NCI-H2227 (cell line): ENCODE measurements around the gene CYB5D1.

Experiments used
- DNase-seq: peaks from one replicate; lab custom pipeline; 2025; ENCODE audit not compliant: unreplicated experiment; lab: John Stamatoyannopoulos, UW

CYB5D1 gene

GRCh38 chr17:7844292-7845154 is 13.3 kb upstream of the CYB5D1 start:
- peak; percentile 90 for DNase-seq

DNA sequence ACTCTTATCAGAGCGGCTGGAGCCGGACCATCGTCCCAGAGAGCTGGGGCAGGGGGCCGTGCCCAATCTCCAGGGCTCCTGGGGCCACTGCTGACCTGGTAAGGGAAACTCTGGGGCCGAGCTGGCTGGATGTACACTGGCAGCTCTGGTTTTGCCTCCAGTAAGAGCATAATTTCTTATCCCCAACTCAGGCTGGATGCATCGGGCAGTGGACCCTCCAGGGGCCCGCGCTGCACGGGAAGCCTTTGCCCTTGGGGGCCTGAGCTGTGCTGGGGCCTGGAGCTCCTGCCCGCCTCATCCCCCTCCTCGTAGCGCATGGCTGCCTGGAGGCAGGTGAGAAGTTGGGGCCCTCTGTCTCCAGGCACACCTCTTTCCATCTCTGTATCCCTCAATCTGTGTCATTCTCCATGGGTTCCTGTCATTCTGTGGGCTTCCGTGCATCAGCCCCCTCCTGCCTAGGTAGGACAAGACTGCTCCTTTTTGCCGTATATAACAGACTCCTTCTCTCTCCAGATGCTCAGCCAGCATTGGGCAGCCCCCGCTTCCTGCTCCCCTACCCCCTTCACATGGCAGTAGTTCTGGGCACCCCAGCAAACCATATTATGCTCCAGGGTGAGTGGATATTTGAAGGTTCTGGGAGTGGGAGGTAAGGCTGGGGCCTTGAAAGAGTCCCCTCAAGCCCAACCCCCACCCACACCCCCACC is 12.3 kb upstream of the CYB5D1 start:
- no peak for DNase-seq

- DNase-seq = no peak
Observed at GRCh38 chr17:7846063-7846735, 11.6 kb upstream of the CYB5D1 start.

DNA sequence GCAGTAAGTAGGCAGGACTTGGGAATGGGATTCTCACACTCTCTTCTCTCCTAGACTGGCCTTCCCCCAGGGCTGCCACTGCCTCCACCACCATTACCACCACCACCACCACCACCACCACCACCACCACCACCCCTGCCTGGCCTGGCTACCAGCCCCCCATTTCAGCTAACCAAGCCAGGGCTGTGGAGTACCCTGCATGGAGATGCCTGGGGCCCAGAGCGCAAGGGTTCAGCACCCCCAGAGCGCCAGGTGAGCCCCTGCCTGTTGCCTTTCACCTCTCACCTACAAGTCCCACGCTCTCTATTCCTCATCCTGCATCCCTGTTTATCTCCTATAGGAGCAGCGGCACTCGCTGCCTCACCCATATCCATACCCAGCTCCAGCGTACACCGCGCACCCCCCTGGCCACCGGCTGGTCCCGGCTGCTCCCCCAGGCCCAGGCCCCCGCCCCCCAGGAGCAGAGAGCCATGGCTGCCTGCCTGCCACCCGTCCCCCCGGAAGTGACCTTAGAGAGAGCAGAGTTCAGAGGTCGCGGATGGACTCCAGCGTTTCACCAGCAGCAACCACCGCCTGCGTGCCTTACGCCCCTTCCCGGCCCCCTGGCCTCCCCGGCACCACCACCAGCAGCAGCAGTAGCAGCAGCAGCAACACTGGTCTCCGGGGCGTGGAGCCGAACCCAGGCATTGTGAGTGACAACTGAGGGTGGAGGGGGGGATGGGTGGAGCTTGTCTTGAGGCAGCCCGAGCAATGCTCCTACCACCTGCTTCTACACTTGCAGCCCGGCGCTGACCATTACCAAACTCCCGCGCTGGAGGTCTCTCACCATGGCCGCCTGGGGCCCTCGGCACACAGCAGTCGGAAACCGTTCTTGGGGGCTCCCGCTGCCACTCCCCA is 10.8 kb upstream of the CYB5D1 start:
- DNase-seq = no peak

GRCh38 chr17:7848131-7848579 is 9.6 kb upstream of the CYB5D1 start:
- no peak for DNase-seq

- no peak for DNase-seq
Observed at GRCh38 chr17:7848739-7849129, 9.1 kb upstream of the CYB5D1 start.

GRCh38 chr17:7849130-7849750 is 8.6 kb upstream of the CYB5D1 start:
- no peak for DNase-seq

- no peak for DNase-seq
Observed at GRCh38 chr17:7849751-7850504, 7.9 kb upstream of the CYB5D1 start.

DNA sequence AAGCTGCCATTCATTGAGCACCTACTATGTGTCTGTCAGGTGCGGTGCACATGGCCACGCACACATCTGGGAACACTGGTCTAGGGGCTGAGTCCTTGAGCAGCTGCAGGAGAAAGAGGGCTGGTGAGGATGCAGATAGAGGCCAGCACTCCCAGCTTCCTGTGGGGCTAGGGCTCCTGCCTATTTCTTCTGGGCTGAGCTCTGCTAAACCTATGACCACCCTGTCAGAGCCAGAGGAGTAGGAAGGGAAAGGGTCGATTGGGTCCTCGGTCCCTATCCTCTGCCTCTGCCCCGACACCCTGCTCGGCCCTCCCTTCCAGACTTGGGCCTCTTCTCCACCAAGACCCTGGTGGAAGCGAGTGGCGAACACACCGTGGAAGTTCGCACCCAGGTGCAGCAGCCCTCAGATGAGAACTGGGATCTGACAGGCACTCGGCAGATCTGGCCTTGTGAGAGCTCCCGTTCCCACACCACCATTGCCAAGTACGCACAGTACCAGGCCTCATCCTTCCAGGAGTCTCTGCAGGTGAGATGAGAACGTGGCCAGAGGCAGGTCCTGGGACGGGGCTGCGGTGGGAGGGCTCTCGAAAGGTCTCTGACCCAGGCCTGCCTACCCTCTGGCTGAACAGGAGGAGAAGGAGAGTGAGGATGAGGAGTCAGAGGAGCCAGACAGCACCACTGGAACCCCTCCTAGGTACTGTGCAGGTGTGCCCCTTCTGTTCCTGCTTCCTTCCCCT is 6.9 kb upstream of the CYB5D1 start:
- no peak for DNase-seq

DNA sequence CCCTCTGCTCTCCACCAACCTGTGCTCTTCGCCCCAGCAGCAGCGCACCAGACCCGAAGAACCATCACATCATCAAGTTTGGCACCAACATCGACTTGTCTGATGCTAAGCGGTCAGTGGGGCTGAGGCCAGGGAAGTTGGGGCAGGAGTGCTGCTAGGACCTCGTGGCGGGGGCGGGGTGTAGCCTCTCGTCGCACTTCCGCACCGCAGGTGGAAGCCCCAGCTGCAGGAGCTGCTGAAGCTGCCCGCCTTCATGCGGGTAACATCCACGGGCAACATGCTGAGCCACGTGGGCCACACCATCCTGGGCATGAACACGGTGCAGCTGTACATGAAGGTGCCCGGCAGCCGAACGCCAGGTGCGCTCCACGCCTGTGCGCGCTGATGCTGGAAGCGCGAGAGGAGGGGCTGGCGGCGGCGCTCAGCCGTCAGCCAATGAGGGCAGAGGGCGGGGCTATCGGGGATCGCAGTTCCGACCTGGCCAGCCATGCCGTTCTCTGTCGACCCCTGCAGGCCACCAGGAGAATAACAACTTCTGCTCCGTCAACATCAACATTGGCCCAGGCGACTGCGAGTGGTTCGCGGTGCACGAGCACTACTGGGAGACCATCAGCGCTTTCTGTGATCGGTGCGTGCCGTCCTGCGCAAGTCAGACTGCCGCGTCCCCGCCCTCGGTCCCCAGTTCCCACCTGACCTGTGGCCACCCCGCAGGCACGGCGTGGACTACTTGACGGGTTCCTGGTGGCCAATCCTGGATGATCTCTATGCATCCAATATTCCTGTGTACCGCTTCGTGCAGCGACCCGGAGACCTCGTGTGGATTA is 6.2 kb upstream of the CYB5D1 start:
- peak; percentile 85 for DNase-seq

- no peak for DNase-seq
Observed at GRCh38 chr17:7852262-7852670, 5.5 kb upstream of the CYB5D1 start.

- DNase-seq = no peak
Observed at GRCh38 chr17:7852919-7853690, 4.7 kb upstream of the CYB5D1 start.

GRCh38 chr17:7853691-7854038 is 4.1 kb upstream of the CYB5D1 start:
- no peak for DNase-seq

- DNase-seq = no peak
Observed at GRCh38 chr17:7854078-7854777, 3.6 kb upstream of the CYB5D1 start.

GRCh38 chr17:7854851-7855659 is 2.7 kb upstream of the CYB5D1 start, which contains the start of gene TMEM88:
TSS of gene TMEM88 (plus strand) at chr17:7855066. CDS start at chr17:7855075, 9 bp downstream.
- DNase-seq = no peak

- DNase-seq = no peak
Observed at GRCh38 chr17:7855660-7856010, 2.2 kb upstream of the CYB5D1 start.
